Measurements from ENCODE around the gene CSNK2A3.

CSNK2A3 gene

DNA sequence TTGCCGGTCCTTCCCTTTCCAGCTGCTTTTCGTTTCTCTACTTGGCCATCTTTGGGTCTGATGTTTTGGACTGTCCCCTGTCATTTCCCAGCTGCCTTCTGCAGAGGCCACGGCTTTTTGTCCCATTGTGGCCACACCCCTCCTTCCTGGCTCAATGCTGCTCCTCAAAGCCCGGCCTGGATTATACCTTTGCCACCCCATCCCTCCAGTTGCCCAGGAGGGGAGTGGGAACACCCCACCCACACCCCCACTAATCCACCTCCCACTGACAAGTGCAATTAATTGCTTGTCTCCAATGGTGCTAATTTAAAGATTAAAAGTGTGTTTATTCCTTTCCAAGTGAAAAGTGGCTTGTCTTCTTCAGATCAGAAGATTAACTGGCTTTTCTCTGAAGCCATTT lies 34.2 kb upstream of the CSNK2A3 start:
- no peaks in the 10 kb centered on the region for H3K4me1 Mint-ChIP-seq (ENCODE audit: low read depth)
- H3K27me3 Mint-ChIP-seq (ENCODE audit: low read depth) = no peaks in the 10 kb centered on the region
- no peak overlapping the region for H3K27ac Mint-ChIP-seq
- H3K36me3 Mint-ChIP-seq (ENCODE audit: low read depth) = no peaks in the 10 kb centered on the region
- H3K9me3 Mint-ChIP-seq = no peaks in the 10 kb centered on the region
- no peak overlapping the region for H3K4me3 Mint-ChIP-seq

DNA sequence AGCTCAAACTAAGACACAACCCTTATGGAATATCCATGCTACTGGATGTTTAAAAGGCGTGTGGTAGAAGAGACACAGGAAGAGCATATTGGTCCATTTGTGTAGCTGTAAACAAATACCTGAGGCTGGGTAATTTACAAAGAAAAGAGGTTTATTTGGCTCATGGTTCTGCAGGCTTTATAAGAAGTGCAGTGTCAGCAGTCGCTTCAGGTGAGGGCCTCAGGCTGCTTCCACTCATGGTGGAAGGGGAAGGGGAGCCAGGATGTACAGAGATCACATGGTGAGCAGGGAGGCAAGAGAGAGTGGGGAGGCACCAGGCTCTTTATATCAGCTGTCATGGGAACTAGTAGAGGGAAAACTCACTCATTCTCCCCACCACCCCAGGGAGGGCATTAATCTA lies 31.8 kb upstream of the CSNK2A3 start:
- Mint-ChIP-seq H3K9me3 (no peaks in the 10 kb centered on the region), H3K27me3 (ENCODE audit: low read depth) (no peaks in the 10 kb centered on the region), H3K4me3 (no peak overlapping the region), H3K36me3 (ENCODE audit: low read depth) (no peaks in the 10 kb centered on the region), H3K27ac (no peak overlapping the region), H3K4me1 (ENCODE audit: low read depth) (no peaks in the 10 kb centered on the region)

DNA sequence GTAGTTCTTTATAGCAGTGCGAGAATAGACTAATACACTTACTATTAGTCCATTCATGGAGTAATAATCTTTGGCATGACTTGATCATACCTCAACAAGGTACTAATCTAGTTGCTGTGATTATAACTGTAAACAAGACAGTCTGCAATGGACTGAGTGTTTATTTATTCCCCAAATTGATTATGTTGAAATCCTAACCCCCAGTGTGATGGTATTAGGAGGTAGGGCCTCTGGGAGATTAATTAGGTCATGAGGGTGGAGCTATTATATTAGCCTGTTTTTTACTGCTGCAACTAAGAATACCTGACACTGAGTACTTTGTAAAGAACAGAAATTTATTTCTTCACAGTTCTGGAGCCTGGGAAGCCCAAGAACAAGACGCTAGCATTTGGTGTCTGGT lies 30.9 kb upstream of the CSNK2A3 start:
- Mint-ChIP-seq H3K9me3 (no peaks in the 10 kb centered on the region), H3K4me1 (ENCODE audit: low read depth) (no peaks in the 10 kb centered on the region), H3K36me3 (ENCODE audit: low read depth) (no peaks in the 10 kb centered on the region), H3K27me3 (ENCODE audit: low read depth) (no peaks in the 10 kb centered on the region), H3K27ac (no peak overlapping the region), H3K4me3 (no peak overlapping the region)

DNA sequence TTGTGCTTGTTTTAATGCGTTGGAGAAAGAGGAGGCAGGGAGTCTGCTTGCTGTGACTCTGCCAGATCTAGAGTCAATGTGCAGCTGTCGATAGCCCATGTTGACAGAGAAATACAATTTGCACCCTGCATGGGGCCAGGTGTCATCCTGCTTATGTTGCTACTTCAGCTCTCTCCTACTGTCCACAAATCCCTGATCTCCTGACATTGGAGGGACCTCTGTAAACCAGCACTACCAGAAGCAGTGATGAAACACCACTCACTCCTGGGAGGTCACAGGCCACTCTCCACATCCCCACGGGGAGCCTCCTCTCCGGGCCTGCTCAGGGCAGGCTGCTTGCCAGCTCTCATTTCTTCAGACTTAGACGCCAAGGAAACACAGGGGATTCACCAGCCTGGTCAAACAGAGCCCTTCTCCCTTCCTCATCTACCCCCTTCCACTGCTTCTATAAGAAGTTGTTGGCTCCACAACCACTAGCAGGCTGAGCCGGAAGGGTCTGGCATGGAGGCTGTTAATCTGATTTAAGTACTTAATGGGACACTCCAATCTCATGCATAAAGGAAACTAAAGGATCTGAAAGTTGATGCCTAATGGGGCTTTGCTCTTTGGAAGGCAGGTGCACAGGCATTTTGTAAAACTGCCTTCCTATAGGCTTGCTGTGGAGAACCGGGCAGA lies 29.9 kb upstream of the CSNK2A3 start:
- no peak overlapping the region for H3K4me3 Mint-ChIP-seq
- no peaks in the 10 kb centered on the region for H3K36me3 Mint-ChIP-seq (ENCODE audit: low read depth)
- H3K27ac Mint-ChIP-seq = no peak overlapping the region
- H3K4me1 Mint-ChIP-seq (ENCODE audit: low read depth) = no peaks in the 10 kb centered on the region
- H3K9me3 Mint-ChIP-seq = no peaks in the 10 kb centered on the region
- no peaks in the 10 kb centered on the region for H3K27me3 Mint-ChIP-seq (ENCODE audit: low read depth)

DNA sequence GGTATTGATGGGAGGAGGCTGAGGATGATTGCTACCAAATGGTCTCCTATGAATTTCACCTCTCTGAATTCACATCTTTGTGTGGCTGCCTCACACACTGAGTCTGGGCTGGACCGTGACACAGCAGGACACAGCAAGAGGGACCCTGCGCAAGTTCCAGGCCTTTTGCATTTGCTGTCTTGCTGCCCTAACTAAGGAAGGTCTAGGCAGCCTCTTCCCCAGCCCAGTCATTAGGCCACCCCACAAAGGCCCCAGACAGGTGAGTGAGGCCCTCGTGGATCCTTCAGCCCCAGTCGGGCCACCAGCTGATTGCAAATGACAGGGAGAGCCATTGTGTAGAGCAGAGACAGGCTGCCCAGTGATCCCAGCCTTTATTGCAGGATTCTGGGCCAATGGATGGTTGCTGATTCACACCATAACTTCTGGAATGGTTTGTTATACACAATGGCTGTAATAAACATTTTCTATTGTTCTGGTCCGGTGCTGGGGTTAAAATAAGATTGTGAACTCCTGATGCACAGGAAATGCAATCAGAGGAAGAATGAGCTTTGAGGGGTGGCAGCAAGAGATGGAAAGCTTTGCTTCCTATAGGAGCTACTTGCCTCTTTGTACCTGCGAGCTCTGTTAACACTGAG lies 28.5 kb upstream of the CSNK2A3 start:
- Mint-ChIP-seq H3K36me3 (ENCODE audit: low read depth) (no peaks in the 10 kb centered on the region), H3K27ac (no peak overlapping the region)

DNA sequence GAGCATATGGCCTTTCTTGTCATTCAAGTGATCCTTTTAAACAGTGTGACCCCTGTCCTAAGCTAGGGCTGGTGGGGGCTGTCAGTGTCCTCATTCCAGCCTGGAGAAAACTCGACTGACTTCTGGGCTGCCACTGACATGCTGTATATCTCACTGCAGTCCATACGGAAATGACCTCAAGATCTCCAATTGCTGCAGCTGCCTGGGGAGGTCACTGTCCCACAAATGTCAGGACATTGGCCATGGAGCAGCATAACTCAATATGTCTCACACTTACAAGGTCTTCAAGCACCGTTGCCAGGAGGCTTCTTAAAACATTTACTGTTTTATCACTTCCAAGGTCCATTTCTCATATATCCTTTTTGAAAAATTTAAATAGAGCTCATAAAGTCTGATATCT lies 27.8 kb upstream of the CSNK2A3 start:
- Mint-ChIP-seq H3K9me3 (no peaks in the 10 kb centered on the region), H3K4me1 (ENCODE audit: low read depth) (no peaks in the 10 kb centered on the region), H3K4me3 (no peak overlapping the region), H3K27me3 (ENCODE audit: low read depth) (no peaks in the 10 kb centered on the region), H3K27ac (no peak overlapping the region), H3K36me3 (ENCODE audit: low read depth) (no peaks in the 10 kb centered on the region)

More for the DNA sequence above, 28.5 kb upstream of the CSNK2A3 start:
- no peak overlapping the region for H3K4me3 Mint-ChIP-seq
- no peaks in the 10 kb centered on the region for H3K27me3 Mint-ChIP-seq (ENCODE audit: low read depth)
- H3K4me1 Mint-ChIP-seq (ENCODE audit: low read depth) = no peaks in the 10 kb centered on the region
- no peaks in the 10 kb centered on the region for H3K9me3 Mint-ChIP-seq

DNA sequence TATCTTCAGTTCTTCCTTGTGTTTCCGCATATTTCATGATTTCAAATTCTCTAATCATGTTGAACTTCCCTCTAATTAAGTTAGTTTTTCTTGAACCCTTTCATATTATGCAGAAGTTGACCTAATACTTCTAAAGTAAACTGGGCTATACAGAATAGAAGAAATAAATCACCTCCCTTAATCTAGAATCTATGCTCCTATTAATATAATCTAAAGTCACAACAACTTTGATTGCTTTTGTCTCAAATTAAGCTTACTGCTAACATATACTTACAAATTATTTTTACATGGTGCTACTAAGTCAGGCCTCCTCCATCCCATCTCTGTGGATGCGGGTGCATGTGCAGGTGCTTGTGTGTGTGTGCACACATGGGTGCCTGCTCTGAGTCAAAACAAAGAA lies 27.3 kb upstream of the CSNK2A3 start:
- H3K27ac Mint-ChIP-seq = no peak overlapping the region
- H3K4me3 Mint-ChIP-seq = no peak overlapping the region
- no peaks in the 10 kb centered on the region for H3K9me3 Mint-ChIP-seq

DNA sequence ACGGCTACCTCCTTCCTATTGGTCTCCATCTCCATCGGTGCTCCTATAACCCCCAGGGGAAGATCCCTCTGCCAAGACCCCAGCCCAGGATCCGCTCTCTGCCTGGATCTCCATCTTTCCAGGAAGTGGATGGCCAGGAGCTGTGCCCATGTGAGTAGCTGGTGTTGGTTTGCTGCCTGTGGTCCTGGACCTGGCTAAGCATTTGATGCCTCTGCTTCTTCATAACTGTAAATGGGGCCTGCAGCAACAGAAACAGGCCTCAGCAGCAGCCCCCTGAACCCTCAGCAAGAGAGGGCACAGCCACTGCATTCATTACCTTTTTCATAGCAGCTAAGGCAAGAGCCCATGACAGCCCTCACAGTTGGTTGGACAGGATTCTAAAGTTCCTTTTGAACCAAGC lies 26.6 kb upstream of the CSNK2A3 start:
- no peak overlapping the region for H3K27ac Mint-ChIP-seq
- H3K4me1 Mint-ChIP-seq (ENCODE audit: low read depth) = no peaks in the 10 kb centered on the region
- no peaks in the 10 kb centered on the region for H3K36me3 Mint-ChIP-seq (ENCODE audit: low read depth)
- H3K27me3 Mint-ChIP-seq (ENCODE audit: low read depth) = no peaks in the 10 kb centered on the region
- H3K4me3 Mint-ChIP-seq = no peak overlapping the region
- no peaks in the 10 kb centered on the region for H3K9me3 Mint-ChIP-seq

More for the DNA sequence above, 27.3 kb upstream of the CSNK2A3 start:
- Mint-ChIP-seq H3K27me3 (ENCODE audit: low read depth) (no peaks in the 10 kb centered on the region), H3K4me1 (ENCODE audit: low read depth) (no peaks in the 10 kb centered on the region), H3K36me3 (ENCODE audit: low read depth) (no peaks in the 10 kb centered on the region)

DNA sequence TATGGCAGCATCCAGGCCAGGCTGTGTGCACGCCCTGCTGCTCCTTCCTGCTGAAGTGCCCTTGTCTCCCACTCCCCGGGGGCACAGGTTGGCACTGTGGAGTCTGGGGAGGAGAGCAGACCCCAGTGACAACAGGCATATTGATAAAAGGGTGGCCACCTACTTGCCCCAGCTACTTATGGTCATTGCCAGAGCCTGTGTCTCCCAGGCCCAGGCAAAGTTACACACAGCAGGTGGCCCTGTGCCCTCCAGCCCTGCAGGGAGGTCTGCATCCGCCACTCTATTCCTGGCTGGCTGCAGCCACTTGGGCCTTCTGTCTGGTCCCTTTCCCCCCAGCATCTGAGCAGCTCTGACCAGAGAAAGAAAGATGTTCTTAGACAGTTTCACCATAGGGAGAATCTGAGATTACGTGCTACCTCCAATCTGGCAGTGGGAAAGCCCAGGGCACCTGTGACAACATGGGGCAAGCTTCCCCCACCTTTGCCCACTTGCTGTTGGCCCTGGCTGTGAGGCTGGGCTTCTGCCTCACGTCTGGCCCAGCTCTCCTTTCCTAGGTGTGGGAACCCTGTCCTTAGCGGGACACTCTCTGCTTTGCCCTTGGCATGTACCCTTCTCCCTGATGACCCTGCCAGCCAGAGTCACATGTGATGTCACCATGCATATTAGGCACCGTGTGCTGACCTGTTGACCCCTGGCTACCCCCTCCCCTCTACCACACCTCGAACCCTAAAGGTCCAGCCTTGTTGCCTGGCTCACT lies 25.3 kb upstream of the CSNK2A3 start:
- H3K27me3 Mint-ChIP-seq (ENCODE audit: low read depth) = no peaks in the 10 kb centered on the region
- no peak overlapping the region for H3K27ac Mint-ChIP-seq
- H3K4me1 Mint-ChIP-seq (ENCODE audit: low read depth) = no peaks in the 10 kb centered on the region
- H3K9me3 Mint-ChIP-seq = no peaks in the 10 kb centered on the region
- no peaks in the 10 kb centered on the region for H3K36me3 Mint-ChIP-seq (ENCODE audit: low read depth)
- no peak overlapping the region for H3K4me3 Mint-ChIP-seq

DNA sequence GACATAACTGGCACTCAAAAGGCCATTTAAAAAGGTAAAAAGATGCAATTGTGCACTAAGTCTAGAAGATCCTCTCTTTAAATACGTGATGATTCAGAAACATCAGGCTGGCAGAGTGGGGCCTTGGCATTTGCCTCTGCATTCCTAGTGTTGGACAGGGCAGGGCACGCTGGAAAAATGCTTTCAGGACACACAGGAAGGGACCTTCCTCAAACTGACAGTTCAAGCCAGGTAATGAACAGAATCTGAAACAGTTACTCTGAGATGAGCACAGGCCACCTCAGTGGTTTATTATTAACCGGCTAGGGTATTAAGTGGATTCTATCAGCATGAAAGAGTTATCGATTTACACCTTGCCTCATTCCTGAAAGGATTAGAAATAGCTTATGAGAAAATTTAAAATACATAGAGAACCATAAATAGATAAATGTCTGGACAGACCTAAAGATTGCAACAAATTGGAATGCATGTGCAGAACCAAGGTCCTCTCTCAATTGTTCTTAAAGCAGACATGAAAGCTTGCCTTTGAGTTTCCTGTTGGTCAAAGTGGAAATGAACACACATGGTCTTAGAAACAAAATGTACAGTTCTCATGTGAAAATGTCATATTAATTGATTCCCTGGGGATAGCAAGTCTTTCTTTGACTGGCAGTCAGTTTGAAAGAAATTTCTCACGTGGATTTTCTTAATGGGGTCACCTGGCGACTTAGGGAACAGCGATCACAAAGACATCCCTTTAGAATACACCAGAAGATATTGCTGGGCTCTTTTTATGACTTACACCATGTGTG lies 21.5 kb upstream of the CSNK2A3 start:
- no peaks in the 10 kb centered on the region for H3K4me1 Mint-ChIP-seq (ENCODE audit: low read depth)
- H3K27ac Mint-ChIP-seq = no peak overlapping the region
- no peaks in the 10 kb centered on the region for H3K36me3 Mint-ChIP-seq (ENCODE audit: low read depth)
- H3K4me3 Mint-ChIP-seq = no peak overlapping the region
- no peaks in the 10 kb centered on the region for H3K27me3 Mint-ChIP-seq (ENCODE audit: low read depth)
- no peaks in the 10 kb centered on the region for H3K9me3 Mint-ChIP-seq

DNA sequence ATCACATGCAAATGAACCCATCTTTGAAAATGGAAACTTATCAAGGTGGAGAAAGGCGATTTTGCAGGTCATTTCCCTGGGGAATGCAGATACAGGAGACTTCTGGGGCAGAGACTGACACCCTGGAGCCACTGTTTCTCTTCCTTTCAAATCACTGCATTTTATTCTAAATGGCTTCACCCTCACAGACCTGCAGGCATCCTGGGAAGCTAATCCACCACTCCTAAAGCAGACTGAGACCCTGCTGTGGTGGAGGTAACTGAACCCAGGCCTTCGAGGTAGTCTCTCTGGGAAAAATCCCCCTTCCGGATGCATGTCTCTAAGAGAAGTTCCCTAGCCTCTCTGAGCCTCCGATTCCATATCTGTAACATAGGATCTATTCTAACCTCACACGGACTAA lies 20.9 kb upstream of the CSNK2A3 start:
- Mint-ChIP-seq H3K36me3 (ENCODE audit: low read depth) (no peaks in the 10 kb centered on the region), H3K4me1 (ENCODE audit: low read depth) (no peaks in the 10 kb centered on the region), H3K27me3 (ENCODE audit: low read depth) (no peaks in the 10 kb centered on the region), H3K9me3 (no peaks in the 10 kb centered on the region), H3K4me3 (no peak overlapping the region), H3K27ac (no peak overlapping the region)

DNA sequence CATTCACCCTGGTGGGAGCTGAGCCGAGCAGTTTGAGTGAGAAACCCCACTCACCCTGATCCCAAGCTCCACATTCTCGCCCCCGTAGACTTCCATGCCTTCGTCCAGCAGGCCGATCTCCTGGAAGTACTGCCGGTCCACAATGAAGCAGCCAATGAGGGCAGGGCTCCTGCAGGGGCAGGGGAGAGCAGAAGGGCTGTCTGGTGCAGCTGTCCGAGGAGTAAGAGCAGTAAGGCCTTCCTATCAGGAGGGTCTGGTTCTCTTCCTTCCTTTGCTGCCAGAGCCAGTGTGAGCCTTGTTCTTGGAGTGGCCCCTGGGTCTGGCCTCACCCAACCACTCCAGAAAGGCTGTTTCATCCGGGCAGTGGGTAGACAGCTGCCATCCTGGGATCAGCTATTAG lies 19.4 kb upstream of the CSNK2A3 start:
- H3K4me3 Mint-ChIP-seq = no peak overlapping the region
- H3K27ac Mint-ChIP-seq = no peak overlapping the region
- no peaks in the 10 kb centered on the region for H3K9me3 Mint-ChIP-seq
- H3K4me1 Mint-ChIP-seq (ENCODE audit: low read depth) = no peaks in the 10 kb centered on the region
- no peaks in the 10 kb centered on the region for H3K36me3 Mint-ChIP-seq (ENCODE audit: low read depth)
- no peaks in the 10 kb centered on the region for H3K27me3 Mint-ChIP-seq (ENCODE audit: low read depth)

DNA sequence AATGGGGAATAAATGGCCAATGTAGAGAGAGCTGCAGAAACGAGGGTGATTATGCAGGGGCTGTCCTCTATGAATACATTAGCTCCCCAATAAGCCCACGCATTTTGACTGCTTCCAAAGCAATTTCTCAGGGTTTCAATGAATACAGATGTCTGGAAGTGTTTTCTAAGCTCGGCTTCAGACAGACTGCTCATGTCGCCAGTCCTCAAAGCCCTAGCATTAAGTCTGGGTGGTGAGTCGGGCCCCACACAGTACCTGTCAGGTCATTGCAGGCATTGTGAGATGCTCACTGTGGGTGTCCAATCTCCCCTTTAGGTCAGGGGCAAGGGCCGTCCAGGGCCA lies 17.9 kb upstream of the CSNK2A3 start:
- no peak overlapping the region for H3K27ac Mint-ChIP-seq
- no peaks in the 10 kb centered on the region for H3K9me3 Mint-ChIP-seq
- no peak overlapping the region for H3K4me3 Mint-ChIP-seq
- no peaks in the 10 kb centered on the region for H3K4me1 Mint-ChIP-seq (ENCODE audit: low read depth)
- H3K27me3 Mint-ChIP-seq (ENCODE audit: low read depth) = no peaks in the 10 kb centered on the region
- H3K36me3 Mint-ChIP-seq (ENCODE audit: low read depth) = no peaks in the 10 kb centered on the region

DNA sequence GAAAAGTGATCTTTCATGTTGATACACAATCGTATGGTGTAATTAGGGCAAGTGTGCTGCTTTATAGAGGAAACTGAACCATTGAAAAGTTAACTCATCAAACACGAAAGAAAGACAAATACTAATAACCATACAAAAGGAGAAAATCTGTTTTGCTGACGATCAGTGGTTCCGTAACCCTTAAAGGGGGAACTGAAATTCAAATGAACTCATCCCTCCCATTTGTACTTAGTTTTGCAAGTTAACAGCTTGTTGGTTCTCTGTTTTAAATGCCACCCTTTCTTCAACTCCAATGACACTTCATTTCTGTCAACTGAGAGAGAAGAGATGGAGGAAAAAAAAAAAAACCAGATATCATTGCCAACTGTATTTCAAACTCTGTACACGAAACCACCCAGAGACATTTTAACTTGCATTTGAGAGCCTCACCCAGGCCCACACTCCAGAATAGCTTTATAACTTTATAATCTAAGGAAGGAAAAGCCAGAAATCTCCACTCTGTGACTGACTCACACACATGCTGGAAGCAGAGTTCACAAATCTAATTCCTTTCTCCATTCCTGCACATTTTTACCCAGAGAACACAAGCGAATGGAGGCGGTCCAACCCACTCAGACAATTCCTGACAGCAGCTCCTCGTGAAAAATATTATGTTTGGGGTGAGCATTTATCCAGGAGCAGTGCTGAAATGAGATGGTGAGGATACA lies 17.4 kb upstream of the CSNK2A3 start:
- Mint-ChIP-seq H3K27me3 (ENCODE audit: low read depth) (no peaks in the 10 kb centered on the region), H3K9me3 (no peaks in the 10 kb centered on the region), H3K36me3 (ENCODE audit: low read depth) (no peaks in the 10 kb centered on the region), H3K27ac (no peak overlapping the region), H3K4me1 (ENCODE audit: low read depth) (no peaks in the 10 kb centered on the region), H3K4me3 (no peak overlapping the region)
